RWPE1 (cell line): Measurements from ENCODE around the gene ZNF763.
A peak's percentile ranks its signal among the peaks of the same experiment; 100 is the strongest.
"Not testable (repeated sequence)": the region's sequence is repeated elsewhere in the genome, so short reads cannot be mapped to it uniquely, and the experiment has no call there.

Source experiments
- CTCF ChIA-PET: fragments of 350-600 bp; sonication (Branson Sonifier 250); formaldehyde crosslinking; extraction: SDS; loops from one replicate; lab custom pipeline; 2021; lab: Yijun Ruan, JAX
- POLR2A ChIA-PET: fragments of 400-600 bp; formaldehyde crosslinking; extraction: SDS; loops from one replicate; lab custom pipeline; 2020; ENCODE audit warnings: antibody characterized with exemption; ENCODE audit not compliant: low non-redundant PET; lab: Yijun Ruan, JAX
- DNase-seq: peaks from one replicate; pipeline ENCODE4 v3.0.0; 2012; ENCODE audit warnings: low spot score
- H3K27ac ChIP-seq: fragments of 450-650 bp; 2 replicates; pipeline ENCODE4 v1.5.1; 2017
- TF ChIP-seq, protein P1 (sequence below): fragments of 450-650 bp; conservative IDR thresholded peaks from 2 replicates; pipeline ENCODE4 v1.5.1; 2017; ENCODE audit warnings: low read depth, mild to moderate bottlenecking

ZNF763 gene

DNA sequence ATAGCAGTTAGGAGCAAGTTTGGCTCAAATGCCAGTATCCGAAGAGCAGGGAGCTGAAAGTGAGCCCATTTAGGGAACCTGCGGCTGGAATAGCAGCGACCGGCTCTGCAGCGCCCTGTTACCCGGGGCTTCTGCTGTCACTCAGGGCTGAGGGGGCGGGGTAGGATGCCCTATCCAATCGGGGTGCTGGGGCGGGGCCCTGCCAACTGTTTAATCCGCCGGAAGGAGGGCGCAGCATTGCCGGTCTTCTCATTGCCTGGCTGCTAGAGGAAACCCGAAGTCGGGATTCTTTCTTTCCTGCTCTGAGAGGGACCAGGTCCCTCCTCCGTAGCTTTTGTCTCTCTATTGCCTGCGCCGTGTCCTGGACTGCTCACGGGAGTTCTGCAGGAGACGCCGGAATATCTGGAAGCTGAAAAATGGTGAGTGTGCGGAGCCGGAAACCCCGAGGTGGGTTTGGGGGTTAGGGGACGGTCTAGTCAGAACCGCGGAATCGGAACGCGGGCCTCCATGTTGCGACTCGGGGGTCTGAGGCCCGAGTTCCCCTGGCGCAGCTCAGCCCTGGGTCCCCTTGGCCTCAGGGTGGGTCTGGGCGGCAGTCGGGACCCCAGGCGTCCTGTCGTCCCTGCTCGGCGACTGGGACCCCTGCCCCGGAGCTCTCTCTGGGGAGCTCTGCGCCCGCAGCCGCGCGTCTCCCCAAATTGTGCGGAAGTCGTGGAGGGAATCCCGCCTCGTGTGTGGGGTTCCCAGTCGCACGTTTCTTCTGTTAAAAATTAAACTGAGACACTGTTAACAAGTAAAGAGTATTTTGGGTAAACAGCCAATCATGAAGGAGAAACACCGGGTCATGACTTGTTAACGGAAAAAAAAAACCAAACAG, 22.8 kb downstream of the ZNF763 start:
- peak; percentile 98 for DNase-seq
- TF ChIP-seq, protein P1, sequence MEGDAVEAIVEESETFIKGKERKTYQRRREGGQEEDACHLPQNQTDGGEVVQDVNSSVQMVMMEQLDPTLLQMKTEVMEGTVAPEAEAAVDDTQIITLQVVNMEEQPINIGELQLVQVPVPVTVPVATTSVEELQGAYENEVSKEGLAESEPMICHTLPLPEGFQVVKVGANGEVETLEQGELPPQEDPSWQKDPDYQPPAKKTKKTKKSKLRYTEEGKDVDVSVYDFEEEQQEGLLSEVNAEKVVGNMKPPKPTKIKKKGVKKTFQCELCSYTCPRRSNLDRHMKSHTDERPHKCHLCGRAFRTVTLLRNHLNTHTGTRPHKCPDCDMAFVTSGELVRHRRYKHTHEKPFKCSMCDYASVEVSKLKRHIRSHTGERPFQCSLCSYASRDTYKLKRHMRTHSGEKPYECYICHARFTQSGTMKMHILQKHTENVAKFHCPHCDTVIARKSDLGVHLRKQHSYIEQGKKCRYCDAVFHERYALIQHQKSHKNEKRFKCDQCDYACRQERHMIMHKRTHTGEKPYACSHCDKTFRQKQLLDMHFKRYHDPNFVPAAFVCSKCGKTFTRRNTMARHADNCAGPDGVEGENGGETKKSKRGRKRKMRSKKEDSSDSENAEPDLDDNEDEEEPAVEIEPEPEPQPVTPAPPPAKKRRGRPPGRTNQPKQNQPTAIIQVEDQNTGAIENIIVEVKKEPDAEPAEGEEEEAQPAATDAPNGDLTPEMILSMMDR = no peak
- peak overlapping the region; percentile 91 for H3K27ac ChIP-seq
- ChIA-PET POLR2A (interaction anchor here (0.5 kb wide), 1 partner anchor 33 kb away, joined by 8 read pairs; no protein-coding TSS in a partner anchor), CTCF (interaction anchor here (0.6 to 2.7 kb wide), 10 partner anchors 10 to 694 kb away, joined by 3 to 28 read pairs (median 5); partner anchors contain the start of genes DHPS, ZNF491 and ZNF700)

DNA sequence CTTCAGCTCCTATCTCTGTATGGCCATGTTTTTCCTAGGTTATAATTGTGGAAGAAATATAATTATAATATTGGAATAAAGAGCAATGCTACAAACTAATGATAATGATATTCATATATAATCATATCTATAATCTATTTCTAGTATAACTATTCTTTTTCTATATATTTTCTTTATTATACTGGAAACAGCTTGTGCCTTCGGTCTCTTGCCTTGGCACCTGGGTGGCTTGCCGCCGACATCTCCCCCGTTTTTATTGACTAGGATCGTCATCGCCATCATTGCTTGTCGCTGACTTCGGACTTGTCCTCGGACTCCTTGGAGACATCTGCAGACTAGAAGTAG, 24.2 kb downstream of the ZNF763 start:
- ChIA-PET POLR2A (no interaction called here), CTCF (interaction anchor here (0.6 to 2.7 kb wide), 14 partner anchors 8 to 225 kb away, joined by 3 to 28 read pairs (median 4); partner anchors contain the start of genes ZNF20, ZNF491 and ZNF700)
- TF ChIP-seq, protein P1 = peak; percentile 19
- DNase-seq = no peak
- H3K27ac ChIP-seq = peak overlapping the region; percentile 91

DNA sequence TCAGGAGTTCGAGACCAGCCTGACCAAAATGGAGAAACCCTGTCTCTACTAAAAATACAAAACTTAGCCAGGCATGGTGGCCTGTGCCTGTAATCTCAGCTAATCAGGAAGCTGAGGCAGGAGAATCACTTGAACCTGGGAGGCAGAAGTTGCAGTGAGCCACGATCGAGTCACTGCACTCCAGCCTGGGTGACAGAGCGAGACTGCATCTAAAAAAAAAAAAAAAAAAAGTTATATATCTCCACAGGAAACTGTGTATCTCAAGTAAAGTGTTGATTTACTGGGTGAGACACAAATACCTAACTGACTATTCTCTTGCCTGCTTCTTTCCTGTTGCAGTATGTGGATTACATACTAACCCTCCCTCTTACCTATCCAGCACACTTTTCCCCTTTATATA, 27.1 kb downstream of the ZNF763 start:
- CTCF ChIA-PET = interaction anchor here (1.2 to 1.3 kb wide), 2 partner anchors 28 to 68 kb away, joined by 3 to 4 read pairs; partner anchors contain the start of gene ZNF700
- H3K27ac ChIP-seq, POLR2A ChIA-PET, DNase-seq: not testable (repeated sequence)

DNA sequence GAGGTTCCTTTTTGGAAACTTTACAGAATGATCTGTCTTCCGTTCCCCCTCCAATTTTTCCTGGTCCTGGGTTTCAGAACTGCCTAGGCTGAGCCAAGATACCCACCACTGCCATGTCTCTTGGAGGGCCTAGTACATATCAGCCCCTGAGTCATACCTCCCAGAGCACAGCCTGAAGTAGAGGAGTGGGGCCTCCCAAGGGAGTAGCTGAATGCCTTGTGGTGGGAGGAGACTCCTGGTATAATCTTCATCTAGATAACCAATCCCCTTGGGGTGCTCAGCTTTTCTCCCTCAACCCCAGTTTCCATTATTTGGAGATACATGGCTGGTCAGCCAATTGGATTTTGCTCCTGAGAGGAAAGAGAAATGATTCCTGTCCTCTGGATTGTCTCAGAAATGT, 30.3 kb downstream of the ZNF763 start:
- TF ChIP-seq, protein P1 = no peak
- H3K27ac ChIP-seq = no peak overlapping the region
- CTCF ChIA-PET = no interaction called here
- DNase-seq = no peak
- POLR2A ChIA-PET = no interaction called here

DNA sequence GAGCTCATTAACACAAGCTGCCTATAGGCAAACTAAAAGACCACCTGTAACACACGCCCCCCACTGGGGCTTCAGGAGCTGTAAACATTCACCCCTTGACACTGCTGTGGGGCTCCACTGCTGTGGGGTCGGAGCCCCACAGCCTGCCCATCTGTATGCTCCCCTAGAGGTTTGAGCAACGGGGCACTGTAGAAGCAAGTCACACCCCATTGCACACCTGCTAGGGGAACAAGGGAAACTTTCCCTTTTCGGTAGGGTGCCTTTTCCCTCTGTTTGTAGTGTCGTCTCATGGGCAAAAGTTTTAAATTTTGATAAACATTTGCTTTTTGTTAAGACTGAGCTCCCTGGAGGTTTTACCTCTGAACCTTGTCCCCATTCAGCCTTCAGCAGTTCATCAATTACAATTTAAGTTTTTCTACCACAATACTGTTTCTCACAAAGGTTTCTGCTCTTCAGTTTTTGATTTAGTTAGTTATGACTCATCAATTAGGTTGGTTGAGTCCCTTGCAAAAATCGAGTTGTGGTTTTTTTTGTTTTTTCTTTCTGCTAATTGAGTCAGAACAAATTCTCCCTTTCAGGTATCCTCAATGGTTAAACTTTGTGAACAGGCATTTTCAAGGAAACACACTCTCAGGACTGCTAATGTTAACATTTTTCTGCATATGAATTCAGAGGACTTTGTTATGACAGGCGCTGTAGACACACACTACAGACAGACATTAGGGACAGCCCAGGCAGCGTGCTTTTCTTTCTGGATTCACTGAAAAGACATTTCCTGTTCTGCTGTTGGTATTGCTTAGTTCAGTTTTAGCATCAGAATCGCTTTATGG, 35.5 kb downstream of the ZNF763 start:
- DNase-seq = no peak
- CTCF ChIA-PET = no interaction called here
- H3K27ac ChIP-seq = no peak overlapping the region
- TF ChIP-seq, protein P1 = no peak
- POLR2A ChIA-PET = no interaction called here

DNA sequence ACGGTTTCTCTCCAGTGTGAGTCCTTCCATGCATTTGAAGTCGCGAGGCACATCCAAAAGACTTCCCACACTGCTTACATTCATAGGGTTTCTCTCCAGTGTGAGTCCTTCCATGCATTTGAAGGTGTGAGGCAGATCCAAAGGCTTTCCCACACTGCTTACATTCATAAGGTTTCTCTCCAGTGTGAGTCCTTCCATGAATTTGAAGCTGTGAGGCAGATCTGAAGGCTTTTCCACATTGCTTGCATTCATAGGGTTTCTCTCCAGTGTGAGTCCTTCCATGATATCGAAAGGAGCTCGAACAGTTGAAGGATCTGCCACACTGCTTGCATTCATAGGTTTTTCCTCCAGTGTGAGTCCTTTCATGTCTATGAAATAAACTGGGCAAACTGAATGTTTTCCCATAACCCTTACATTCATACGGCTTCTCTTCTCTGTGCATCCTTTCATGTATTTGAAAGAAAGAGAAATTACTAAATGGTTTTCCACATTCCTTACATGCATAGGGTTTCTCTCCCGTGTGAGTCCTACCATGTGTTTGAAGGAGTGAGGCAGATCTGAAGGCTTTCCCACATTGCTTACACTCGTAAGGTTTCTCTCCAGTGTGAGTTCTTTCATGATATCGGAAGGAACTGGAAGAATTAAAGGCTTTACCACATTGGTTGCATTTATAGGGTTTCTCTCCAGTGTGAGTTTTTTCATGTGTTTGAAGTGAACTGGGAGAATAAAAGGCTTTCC, 50.3 kb downstream of the ZNF763 start:
- no peak overlapping the region for H3K27ac ChIP-seq
- ChIA-PET POLR2A (no interaction called here), CTCF (interaction anchor here (0.5 kb wide), 1 partner anchor 48 kb away, joined by 3 read pairs; no protein-coding TSS in a partner anchor)
- TF ChIP-seq, protein P1 = no peak
- no peak for DNase-seq
